Activated naive CD4-positive, alpha-beta T cell treated with anti-CD3 and anti-CD28 coated beads, Interleukin-2, amount 10 ng/mL, durations not matched to agents 7 days and 5 days (primary cell): ENCODE results near the gene ADARB2.
"Not testable (repeated sequence)": the region's sequence is repeated elsewhere in the genome, so short reads cannot be mapped to it uniquely, and the experiment has no call there.

Experiments used
- CTCF ChIA-PET: fragments of 350-600 bp; sonication (Branson Sonifier 250); formaldehyde crosslinking; loops from one replicate; lab custom pipeline; 2021; ENCODE audit warnings: antibody characterized with exemption; lab: Charles Lee
- DNase-seq: peaks from one replicate; pipeline ENCODE4 v3.0.0-alpha.2; 2020
- H3K27ac Mint-ChIP-seq: one replicate; pipeline ENCODE4 v1.8.0; 2021; ENCODE audit warnings: mild to moderate bottlenecking, moderate library complexity, mixed read lengths
- H3K27me3 Mint-ChIP-seq: one replicate; pipeline ENCODE4 v1.8.0; 2021; ENCODE audit warnings: mild to moderate bottlenecking, mixed read lengths
- H3K36me3 Mint-ChIP-seq: one replicate; pipeline ENCODE4 v1.8.0; 2021; ENCODE audit warnings: mixed read lengths
- H3K4me1 Mint-ChIP-seq: one replicate; pipeline ENCODE4 v1.8.0; 2021; ENCODE audit warnings: mixed read lengths
- H3K4me3 Mint-ChIP-seq: one replicate; pipeline ENCODE4 v1.8.0; 2021; ENCODE audit warnings: mild to moderate bottlenecking, moderate library complexity, mixed read lengths
- H3K9me3 Mint-ChIP-seq: one replicate; pipeline ENCODE4 v1.8.0; 2021; ENCODE audit warnings: mixed read lengths

ADARB2 gene

GRCh38 chr10:1227510-1228402, 509.6 kb downstream of the ADARB2 start:
- CTCF ChIA-PET = no interaction called here
- DNase-seq = no peak
- Mint-ChIP-seq H3K4me1 (no peaks in the 10 kb centered on the region), H3K27ac (no peak overlapping the region), H3K9me3 (peaks cover 16% of the 10 kb centered on the region), H3K27me3 (peaks cover 10% of the 10 kb centered on the region), H3K36me3 (peaks cover 3% of the 10 kb centered on the region), H3K4me3 (no peak overlapping the region)

GRCh38 chr10:1226907-1227306, 510.4 kb downstream of the ADARB2 start:
- CTCF ChIA-PET, H3K27me3 Mint-ChIP-seq, H3K4me1 Mint-ChIP-seq, H3K36me3 Mint-ChIP-seq, H3K4me3 Mint-ChIP-seq, H3K27ac Mint-ChIP-seq, DNase-seq: not testable (repeated sequence)
- H3K9me3 Mint-ChIP-seq = peaks cover 18% of the 10 kb centered on the region

GRCh38 chr10:1219874-1220273, 517.5 kb downstream of the ADARB2 start:
- DNase-seq, H3K4me1 Mint-ChIP-seq, CTCF ChIA-PET, H3K36me3 Mint-ChIP-seq, H3K27ac Mint-ChIP-seq, H3K27me3 Mint-ChIP-seq, H3K4me3 Mint-ChIP-seq: not testable (repeated sequence)
- H3K9me3 Mint-ChIP-seq = peaks cover 12% of the 10 kb centered on the region

- DNase-seq = no peak
- Mint-ChIP-seq H3K36me3 (no peaks in the 10 kb centered on the region), H3K4me3 (no peak overlapping the region), H3K27me3 (no peaks in the 10 kb centered on the region), H3K9me3 (peaks cover 2% of the 10 kb centered on the region), H3K4me1 (no peaks in the 10 kb centered on the region), H3K27ac (no peak overlapping the region)
- CTCF ChIA-PET = no interaction called here
These were observed 519.7 kb downstream of the ADARB2 start for GRCh38 chr10:1217661-1218060.

GRCh38 chr10:1217237-1217587, 520.1 kb downstream of the ADARB2 start:
- Mint-ChIP-seq H3K4me3 (no peak overlapping the region), H3K36me3 (no peaks in the 10 kb centered on the region), H3K4me1 (no peaks in the 10 kb centered on the region), H3K27me3 (no peaks in the 10 kb centered on the region), H3K27ac (no peak overlapping the region), H3K9me3 (peaks cover under 1% of the 10 kb centered on the region)
- DNase-seq = no peak
- CTCF ChIA-PET = no interaction called here

GRCh38 chr10:1216574-1217236, 520.6 kb downstream of the ADARB2 start:
- Mint-ChIP-seq H3K27ac (no peak overlapping the region), H3K9me3 (no peaks in the 10 kb centered on the region)
- CTCF ChIA-PET = no interaction called here

GRCh38 chr10:1215862-1216573, 521.3 kb downstream of the ADARB2 start:
- no peak for DNase-seq
- Mint-ChIP-seq H3K27ac (no peak overlapping the region), H3K4me1 (no peaks in the 10 kb centered on the region), H3K27me3 (no peaks in the 10 kb centered on the region), H3K9me3 (no peaks in the 10 kb centered on the region), H3K36me3 (no peaks in the 10 kb centered on the region), H3K4me3 (no peak overlapping the region)
- CTCF ChIA-PET = no interaction called here

More at GRCh38 chr10:1216574-1217236, 520.6 kb downstream of the ADARB2 start:
- no peaks in the 10 kb centered on the region for H3K27me3 Mint-ChIP-seq
- no peaks in the 10 kb centered on the region for H3K4me1 Mint-ChIP-seq
- H3K36me3 Mint-ChIP-seq = no peaks in the 10 kb centered on the region
- no peak for DNase-seq
- no peak overlapping the region for H3K4me3 Mint-ChIP-seq

GRCh38 chr10:1214882-1215540, 522.3 kb downstream of the ADARB2 start:
- Mint-ChIP-seq H3K36me3 (no peaks in the 10 kb centered on the region), H3K4me1 (no peaks in the 10 kb centered on the region), H3K27ac (no peak overlapping the region), H3K4me3 (no peak overlapping the region), H3K27me3 (no peaks in the 10 kb centered on the region), H3K9me3 (no peaks in the 10 kb centered on the region)
- CTCF ChIA-PET = no interaction called here
- DNase-seq = no peak

- no peak for DNase-seq
- Mint-ChIP-seq H3K4me3 (no peak overlapping the region), H3K9me3 (no peaks in the 10 kb centered on the region), H3K27me3 (no peaks in the 10 kb centered on the region), H3K4me1 (no peaks in the 10 kb centered on the region), H3K27ac (no peak overlapping the region), H3K36me3 (no peaks in the 10 kb centered on the region)
- CTCF ChIA-PET = no interaction called here
These were observed 523.2 kb downstream of the ADARB2 start for GRCh38 chr10:1214071-1214675.

GRCh38 chr10:1213252-1214070, 523.9 kb downstream of the ADARB2 start:
- Mint-ChIP-seq H3K4me3 (no peak overlapping the region), H3K9me3 (no peaks in the 10 kb centered on the region), H3K4me1 (no peaks in the 10 kb centered on the region), H3K36me3 (no peaks in the 10 kb centered on the region), H3K27me3 (no peaks in the 10 kb centered on the region), H3K27ac (no peak overlapping the region)
- CTCF ChIA-PET = no interaction called here
- DNase-seq = no peak

- no peaks in the 10 kb centered on the region for H3K36me3 Mint-ChIP-seq
- H3K4me3 Mint-ChIP-seq = no peak overlapping the region
- H3K4me1 Mint-ChIP-seq = no peaks in the 10 kb centered on the region
- CTCF ChIA-PET = no interaction called here
- H3K27me3 Mint-ChIP-seq = no peaks in the 10 kb centered on the region
- no peaks in the 10 kb centered on the region for H3K9me3 Mint-ChIP-seq
- no peak for DNase-seq
- no peak overlapping the region for H3K27ac Mint-ChIP-seq
These were observed 524.7 kb downstream of the ADARB2 start for GRCh38 chr10:1212571-1213141.

GRCh38 chr10:1211844-1212570, 525.3 kb downstream of the ADARB2 start:
- CTCF ChIA-PET = no interaction called here
- no peak for DNase-seq
- Mint-ChIP-seq H3K4me1 (no peaks in the 10 kb centered on the region), H3K36me3 (no peaks in the 10 kb centered on the region), H3K27ac (no peak overlapping the region), H3K27me3 (no peaks in the 10 kb centered on the region), H3K9me3 (no peaks in the 10 kb centered on the region), H3K4me3 (no peak overlapping the region)
